Epithelial cell of proximal tubule (primary cell): ENCODE results near the gene SRD5A1. TPM values are rescaled to one million over a fixed set of nuclear protein-coding genes. Genes with fewer than 3 reads are reported as not detected.

Experiments used
- DNase-seq: peaks from one replicate; pipeline ENCODE4 v3.0.0-alpha.2; 2011; ENCODE audit warnings: low read depth
- H3K4me3 ChIP-seq: 2 replicates; pipeline ENCODE4 v1.5.1; 2011; ENCODE audit warnings: low read depth, mild to moderate bottlenecking, low read length
- CTCF ChIP-seq: conservative IDR thresholded peaks from 2 replicates; pipeline ENCODE4 v1.5.1; 2012; ENCODE audit warnings: low read depth, mild to moderate bottlenecking, low read length
- total RNA-seq: library from RNA; depleted of rRNA; stranded (reverse); fragments of >200 nt; gene quantifications from 2 replicates; pipeline ENCODE4 v1.2.3, GENCODE V29; 2015

Gene SRD5A1
- total RNA-seq, 1 donor from 2014 or later = 21.4 TPM

DNA sequence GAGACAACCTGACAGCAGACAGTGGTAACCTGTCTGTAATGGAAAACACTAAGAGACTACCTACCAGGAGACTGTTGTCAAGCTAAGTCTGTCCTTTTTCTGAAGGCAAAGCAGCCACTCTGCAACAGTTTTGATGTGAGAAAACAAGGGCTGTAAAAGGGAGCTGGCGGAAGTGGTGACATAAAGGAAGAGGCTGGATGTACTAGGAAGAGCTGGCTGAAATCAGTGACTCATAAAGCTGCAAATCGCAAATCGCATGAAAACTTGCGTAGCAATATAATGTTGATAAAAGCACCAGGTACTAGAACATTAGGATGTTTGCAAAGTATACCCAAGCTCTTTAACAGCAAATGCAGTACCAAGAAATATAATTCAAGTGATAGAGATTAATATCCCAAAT is 1.8 kb upstream of the SRD5A1 start:
- no peak for DNase-seq
- H3K4me3 ChIP-seq = peak overlapping the region; percentile 82
- no peak for TF ChIP-seq CTCF

DNA sequence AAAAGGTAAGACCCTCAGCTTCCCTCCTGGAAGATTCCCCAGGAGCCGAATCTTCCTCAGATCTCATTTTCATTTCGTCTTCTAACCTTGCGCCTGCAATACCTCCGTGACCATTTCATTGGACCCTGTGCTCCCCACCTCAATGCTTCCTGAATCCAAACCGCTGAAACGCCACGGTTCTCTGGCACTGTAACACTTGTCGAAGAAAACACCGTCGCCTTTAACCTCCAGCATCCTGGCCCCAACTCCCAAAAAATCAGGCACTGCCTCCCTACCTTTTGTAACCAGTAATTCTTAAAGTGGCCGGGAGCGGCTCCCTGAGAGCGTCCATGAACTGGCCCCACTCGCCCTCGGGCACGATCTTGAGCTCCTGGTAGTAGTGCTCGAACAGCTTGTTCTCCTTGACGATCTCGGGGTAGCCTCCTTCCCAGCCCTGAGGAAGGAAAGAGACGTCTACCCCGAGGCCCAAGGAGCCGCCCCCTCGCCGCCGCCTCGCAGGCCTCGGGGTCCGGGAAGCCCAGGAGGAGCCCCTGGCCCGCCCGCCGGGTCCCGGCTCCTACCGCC is 834 bp upstream of the SRD5A1 start:
- DNase-seq = no peak

GRCh38 chr5:6633469-6634245 is 417 bp downstream of the SRD5A1 start:
- peak overlapping the region; percentile 82 for H3K4me3 ChIP-seq
- no peak for DNase-seq
- no peak for TF ChIP-seq CTCF

More for the DNA sequence above, 834 bp upstream of the SRD5A1 start:
- TF ChIP-seq CTCF = peak; percentile 21
- peak overlapping the region; percentile 82 for H3K4me3 ChIP-seq

GRCh38 chr5:6634306-6634705 is 1.1 kb downstream of the SRD5A1 start:
- no peak for DNase-seq
- no peak for TF ChIP-seq CTCF
- H3K4me3 ChIP-seq = peak overlapping the region; percentile 82

DNA sequence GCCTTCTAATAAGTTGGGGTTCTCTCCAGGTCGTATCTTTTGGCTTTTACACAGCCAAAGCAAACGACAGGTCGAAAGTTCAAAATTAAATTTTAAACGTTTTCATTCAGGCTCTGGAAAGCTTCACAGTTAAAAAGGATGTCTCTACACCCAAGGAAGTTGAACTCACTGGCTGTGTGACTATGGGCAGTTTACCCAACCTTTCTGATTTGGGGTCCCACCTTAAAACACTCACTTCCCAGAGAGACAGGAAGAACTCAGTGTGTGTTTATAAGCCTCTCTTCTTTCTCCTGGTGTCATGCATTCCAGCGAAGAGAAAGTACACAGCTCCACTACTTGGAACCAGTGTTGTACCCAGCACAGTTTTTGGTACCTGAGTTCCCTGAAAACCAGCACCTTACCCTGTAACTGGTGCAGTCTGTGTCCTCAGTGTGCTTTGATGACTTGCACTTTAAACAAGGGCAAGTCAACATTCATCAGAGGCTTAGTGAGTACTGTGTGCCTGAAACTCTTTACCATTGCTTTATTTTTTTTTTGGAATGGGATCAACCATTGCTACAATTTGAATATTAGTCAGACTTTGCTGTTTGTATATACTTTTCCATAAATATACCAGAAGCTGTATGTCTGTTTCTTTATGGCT is 1.7 kb downstream of the SRD5A1 start:
- no peak for TF ChIP-seq CTCF
- peak overlapping the region; percentile 82 for H3K4me3 ChIP-seq
- no peak for DNase-seq

DNA sequence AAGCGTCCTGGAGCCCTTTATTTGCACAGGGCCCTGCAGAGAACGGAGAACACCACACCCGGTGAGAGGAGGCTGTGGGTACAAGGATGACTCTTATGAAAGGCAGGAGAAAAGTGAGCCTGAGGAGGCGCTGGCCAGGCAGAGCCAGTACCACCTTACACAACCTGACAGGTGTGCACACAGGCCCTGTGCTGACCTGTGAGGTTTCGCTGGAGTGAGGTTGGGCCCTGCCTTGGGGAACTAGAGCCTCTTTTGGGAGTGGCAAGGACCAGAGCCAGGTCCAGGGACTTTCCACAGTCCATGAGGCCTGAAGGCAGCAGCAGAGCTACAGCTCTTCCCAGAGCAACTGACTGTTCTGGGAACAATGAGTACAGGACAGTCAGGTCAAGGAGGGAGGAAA is 3.1 kb downstream of the SRD5A1 start:
- H3K4me3 ChIP-seq = no peak overlapping the region
- no peak for DNase-seq
- TF ChIP-seq CTCF = no peak
